Stimulated activated CD4-positive, alpha-beta T cell treated with anti-CD3 and anti-CD28 coated beads, Interleukin-1b, Interleukin-23, amount 100 ng/mL, for 4 hours (primary cell): ENCODE results near the gene ZNF335.
"Not testable (repeated sequence)": the region's sequence is repeated elsewhere in the genome, so short reads cannot be mapped to it uniquely, and the experiment has no call there.

Experiments used
- DNase-seq, 2 donors: peaks; one replicate each; pipeline ENCODE4 v3.0.0-alpha.2; 2020; ENCODE audit warnings: low read depth in 2 of 2

ZNF335 gene

DNA sequence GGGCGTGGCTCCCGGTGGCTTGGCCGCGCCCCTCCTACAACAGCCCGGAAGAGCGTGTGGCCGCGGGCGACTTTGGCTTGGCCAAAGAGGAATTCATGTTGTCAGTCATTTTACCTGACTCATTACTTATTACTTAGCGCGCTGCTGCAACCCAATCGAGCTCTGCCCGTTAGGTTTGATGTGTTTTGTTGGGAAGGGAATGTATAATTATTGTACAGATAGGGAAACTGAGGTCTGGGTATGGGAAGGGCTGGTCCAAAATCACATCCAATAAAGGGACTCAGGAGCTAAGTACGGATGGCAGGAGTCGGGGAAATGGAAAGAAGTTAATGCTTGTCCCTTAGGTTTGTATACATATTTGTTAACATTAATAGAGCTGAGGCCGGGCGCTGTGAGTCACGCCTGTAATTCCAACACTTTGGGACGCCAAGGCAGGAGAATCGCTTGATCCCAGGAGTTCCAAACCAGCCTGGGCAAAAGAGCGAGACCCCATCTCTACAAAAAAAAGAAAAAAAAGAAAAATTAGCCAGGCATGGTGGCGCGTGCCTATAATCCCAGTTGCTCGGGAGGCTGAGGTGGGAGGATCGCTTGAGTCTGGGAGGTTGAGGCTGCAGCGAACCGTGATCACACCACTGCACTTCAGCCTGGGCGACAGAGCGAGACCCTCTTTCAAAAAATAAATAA is 639 bp upstream of the ZNF335 start:
- no peak for DNase-seq

DNA sequence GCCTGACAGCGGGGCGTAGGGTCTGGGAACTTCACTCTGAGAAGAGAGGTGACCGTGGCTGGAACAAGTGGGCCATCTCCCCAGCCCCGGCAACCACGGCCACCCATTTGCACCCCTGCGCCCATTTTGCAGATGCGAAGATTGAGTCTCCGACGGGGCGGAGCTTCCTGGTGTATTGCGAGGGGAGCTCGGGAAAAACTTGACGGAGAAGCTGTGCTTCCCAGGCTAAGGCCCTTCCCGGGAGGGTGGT is 653 bp downstream of the ZNF335 start:
- no peak for DNase-seq

DNA sequence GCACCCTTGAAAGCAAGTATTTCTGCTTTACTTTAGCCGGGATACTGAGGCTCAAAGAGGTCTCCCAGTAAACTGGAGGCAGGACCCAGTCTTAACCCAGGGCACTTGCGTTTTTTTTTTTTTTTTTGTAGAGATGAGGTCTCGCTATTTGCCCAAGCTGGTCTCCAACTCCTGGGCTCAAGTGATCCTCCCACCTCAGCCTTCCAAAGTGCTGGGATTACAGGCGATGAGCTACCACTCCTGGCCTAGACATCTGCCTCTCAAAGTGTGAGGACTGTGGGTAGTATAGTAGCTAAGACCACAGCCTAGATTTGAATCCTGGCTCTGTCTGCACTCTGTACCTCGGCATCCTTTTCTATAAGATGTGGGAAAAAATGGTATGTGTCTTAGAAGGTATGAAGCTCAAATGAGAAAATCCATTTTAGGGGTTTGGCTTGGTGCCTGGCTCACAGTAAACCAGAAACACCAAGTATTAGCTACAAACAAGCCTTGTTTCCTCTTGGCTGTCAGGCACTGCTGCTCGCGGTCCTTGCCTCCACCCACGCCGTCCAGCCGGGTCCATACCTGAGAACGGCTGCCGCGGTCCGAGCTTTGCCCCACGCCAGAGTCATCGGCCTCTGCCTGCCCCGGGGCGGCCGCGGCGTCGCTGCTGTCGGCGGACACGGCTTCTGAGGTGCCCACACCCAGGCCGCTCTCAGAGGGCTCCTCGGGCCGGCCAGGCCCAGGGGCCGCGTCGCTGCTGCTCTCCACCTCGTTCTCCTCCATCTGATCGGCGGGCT is 1.2 kb downstream of the ZNF335 start:
- no peak for DNase-seq

DNA sequence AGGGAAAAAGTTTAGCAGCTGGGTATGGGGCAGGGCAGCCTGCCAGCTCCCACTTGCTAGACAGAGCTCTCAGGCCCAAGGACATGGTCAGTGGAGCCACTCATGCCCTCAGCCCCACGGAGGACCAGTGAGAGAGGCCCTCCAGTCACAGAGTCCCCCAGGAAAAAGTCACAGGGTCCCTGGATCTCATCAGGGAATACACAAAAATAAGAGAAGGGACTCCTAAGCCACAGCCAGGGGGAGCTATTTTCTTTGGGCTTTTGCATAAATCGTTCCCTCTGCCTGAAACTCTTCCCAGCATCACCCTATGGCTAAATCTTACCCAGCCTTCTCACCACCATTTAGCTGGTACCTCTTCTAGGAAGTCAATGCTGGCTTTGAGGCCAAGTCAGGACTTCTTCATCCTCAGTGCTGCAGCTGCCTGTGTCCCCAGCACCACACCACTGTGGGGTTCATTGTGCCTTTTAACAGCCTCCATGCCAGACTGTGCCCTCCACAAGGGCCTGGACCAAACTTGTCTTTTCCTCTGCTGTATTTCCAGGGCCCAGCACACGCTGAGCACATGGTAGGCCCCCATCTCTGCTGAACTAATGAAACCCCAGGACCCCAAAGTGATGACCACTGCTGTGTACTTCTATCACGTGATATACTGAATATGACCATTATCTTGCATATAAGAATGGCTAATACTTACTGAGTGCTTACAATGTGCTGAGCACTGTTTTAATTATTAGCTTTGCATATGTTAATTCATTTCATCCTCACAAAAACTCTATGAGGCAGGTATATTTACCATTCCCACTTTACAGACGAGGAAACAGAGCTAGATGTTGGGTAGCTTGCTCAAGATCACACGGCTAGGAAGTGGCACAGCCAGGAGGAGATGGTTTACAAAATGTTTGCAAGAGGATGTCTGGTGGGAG is 2.0 kb downstream of the ZNF335 start:
- no peak for DNase-seq

DNA sequence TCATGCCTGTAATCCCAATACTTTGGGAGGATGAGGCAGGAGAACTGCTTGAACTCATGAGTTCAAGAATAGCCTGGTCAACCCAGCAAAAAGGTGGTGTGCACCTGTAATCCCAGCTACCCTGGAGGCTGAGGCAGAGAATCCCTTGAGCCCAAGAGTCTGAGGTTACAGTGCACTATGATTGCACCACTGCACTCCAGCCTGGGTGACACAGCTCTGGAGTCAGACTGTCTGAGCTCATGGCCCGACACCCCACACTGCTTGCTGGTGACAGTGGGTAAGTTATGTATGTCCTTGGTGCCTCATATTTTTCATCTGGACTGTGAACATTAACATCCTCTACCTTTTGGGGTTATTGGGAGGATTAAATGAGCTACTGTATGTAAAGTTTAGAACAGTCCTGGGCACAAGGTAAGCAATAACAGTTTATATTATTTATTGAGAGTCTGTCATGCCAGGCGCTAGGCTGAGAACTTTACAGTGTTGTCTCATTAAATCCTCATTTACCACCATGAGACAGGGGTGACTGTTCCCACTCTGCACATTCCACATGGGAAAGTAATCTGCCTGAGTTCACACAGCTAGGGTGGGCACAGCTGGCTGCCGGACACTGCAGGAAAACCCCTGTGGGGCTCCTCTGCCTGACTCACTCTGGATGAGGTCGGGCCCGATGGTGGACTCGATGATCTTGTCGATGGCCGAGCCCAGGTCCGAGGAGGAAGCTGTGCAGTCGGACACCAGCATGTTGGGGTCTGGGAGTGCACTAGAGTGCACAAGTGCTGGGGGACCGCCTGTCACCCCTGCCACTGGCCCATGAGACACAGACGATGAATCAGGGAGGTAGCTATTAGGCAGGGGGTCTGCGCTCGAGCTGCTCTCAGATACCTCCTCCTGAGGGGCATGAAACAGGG is 2.9 kb downstream of the ZNF335 start:
- no peak for DNase-seq

DNA sequence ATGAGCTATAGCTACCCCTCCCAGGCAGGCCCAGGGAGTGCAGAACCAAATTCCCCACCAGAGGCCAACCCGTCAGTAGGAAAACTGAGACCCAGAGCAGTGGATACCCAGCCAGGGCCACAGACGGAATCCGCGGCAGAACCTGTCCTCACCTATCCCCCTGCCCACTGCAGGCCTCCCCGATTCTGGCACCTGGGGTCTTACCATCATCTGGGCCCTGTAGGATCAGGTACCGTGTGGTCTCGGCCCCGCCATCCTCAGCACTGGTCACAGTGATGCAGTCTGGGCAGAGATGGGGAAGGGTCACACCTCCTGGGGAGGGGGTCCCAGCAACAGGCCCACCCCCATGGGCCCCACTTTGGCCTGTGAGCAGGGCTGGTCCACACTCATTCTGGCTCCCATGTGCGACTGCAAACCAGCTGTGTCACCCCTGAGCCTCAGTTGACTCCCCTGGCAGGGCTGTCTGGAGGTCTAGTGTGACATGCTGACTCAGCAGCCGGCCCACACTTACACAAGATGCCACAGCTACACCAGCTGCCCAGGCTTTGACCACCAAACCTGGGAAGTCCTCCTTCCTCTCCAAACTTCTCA is 3.8 kb downstream of the ZNF335 start:
- DNase-seq, result no peak

DNA sequence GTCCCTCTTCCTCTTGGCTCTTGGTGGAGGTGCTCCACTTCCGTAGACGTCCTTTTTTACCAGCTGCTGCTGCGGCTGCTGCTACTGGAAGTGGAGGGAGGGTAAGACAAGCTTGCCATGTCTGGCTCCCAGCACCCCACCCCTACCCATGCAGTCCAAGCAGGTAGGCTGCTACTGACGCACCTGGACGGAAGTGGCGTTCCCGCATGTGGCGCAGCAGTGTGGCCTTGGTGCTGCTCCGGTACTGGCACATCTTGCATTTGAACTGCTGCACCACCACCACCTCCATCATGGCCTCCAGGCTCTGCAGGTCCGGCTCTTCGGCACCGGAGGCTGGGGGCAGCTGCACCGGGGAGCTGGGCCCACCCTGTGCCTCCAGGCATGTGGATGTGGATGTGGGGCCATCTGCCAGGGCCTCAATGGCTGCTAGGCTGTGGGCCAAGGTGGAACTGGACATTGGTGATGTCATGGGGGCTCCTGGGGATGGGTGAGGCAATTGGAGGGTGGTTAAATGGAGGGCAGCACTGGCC is 4.4 kb downstream of the ZNF335 start:
- no peak for DNase-seq

DNA sequence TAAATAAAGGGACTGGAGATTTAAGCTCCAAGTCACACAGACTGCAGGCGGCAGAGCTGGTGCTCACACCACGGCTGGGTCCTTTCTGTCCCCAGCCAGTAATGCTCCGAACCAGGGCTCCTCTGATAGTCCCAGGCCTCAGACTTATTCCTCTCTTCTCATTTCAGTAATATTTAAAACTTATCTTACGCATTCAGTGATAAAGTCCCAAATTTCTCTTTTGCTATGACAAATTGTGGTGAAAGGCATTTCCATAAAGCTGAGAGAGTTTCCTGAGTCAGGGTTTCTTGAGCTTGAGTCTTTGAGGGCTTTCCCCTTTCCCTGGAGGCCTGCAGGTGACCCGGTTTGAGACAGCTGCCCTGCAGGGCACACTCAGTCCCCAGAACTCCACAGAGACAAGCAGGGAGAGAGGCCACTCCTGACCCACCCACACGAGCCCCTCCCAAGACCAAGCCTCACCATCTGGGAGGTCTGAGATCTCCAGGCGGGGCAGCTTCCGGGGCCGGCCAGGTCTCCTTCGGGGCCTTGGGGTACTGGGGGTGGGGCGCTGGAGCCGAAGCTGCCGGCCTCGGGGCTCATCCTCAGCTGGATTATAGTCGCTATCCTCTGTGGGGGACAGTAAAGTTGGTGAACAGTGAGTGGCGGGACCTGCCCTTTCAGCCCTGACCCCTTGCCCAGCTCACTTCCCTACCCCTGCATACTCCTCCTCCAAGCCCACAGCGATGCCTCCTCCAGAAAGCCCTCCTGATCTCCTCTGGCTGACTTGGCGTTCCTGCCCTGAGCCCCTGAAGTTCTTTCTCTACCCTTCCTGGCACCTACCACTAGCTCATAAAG is 6.6 kb downstream of the ZNF335 start:
- DNase-seq, result no peak

DNA sequence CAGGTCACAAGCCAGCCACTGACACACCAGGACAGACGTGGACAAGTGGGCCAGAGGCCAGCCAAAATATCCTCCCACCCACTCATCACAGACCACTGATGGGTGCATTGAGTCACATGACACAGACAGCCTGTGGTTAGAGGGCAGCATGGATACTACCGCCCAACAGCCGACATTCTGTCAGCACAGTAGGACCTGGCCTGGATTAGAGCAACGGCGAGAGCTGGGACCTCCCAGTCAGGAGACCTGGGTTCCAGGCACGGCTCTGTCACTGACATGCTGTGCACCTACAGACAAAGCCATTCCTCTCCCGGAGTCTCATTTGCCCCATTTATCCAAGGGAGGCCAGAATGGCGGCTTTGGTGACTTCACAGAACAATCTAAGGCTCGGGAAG is 8.0 kb downstream of the ZNF335 start:
- DNase-seq, result no peak

DNA sequence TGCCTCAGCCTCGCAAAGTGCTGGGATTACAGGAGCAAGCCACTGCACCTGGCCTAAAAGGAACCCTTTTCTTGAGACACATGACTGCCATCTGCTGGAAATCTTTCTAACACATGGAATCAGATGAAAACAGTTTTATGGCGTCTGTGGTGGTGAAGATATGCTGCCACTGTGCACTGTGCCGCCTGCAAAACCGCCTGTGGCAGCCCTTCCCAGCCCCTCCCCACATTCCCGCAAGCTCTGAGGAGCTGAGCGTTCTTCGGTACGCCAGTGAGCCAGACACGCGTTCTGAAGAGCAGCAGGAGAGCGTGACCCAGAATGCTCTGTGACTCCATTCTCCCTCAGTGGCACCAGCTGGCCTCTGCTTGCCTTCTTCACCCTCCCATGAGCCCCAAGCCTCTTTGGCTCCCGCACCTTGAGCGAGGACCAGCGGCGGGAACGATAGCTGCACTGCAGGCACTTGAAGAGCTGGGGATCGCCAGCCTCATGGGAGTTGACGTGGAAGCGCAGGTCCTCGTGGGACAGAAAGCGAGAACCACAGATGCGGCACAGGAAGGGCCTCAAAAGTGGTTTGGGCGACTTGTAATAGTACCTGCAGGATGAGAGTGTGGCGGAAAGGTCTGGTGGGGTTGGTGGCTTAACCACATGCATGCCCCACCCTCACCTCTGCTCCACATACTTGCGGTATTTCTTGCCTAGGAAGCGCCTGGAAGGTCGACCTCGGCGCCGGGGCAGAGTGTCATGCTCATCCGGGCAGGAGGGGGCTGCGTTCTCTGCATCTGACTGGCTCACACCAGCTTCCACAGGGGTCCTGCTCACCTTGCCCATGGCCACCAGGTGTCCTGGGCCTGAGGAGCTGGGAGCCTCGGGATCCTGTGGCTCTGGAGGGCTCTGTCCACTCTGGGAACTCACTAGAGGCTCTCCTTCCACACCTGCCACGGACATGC is 8.7 kb downstream of the ZNF335 start:
- no peak for DNase-seq

DNA sequence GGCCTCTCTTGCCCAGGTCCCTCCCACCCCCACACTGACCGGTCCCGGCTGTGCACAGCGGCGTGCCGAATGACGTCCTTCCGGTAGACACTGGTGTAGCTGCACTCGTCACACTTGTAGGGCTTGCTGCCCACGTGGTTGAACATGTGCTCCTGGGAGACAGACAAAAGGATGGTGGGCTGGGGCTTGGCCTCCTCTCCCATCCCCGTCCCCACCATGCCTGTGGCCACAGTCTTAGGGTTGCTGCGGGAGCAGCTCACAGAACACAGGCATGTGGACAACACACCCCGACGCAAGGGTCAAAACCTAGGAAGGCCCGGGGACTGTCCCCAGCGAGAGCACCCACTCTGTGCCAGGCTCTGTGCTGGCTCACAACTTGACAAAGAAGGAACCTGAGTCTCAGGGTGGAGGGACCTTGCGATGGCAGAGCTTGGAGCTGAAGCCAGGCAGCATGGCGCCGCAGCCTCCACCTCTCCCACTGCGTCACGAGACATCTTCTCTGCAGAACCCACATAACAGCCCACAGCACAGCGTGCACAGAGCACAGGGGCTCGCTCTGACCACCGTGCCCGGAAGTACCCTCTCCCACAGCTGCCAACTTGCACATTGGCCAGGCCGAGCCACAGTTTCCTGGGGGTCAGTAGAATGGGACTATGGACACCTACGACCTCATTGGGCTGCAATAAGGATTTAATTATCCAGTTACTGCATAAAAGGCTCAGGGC is 9.8 kb downstream of the ZNF335 start:
- no peak for DNase-seq

DNA sequence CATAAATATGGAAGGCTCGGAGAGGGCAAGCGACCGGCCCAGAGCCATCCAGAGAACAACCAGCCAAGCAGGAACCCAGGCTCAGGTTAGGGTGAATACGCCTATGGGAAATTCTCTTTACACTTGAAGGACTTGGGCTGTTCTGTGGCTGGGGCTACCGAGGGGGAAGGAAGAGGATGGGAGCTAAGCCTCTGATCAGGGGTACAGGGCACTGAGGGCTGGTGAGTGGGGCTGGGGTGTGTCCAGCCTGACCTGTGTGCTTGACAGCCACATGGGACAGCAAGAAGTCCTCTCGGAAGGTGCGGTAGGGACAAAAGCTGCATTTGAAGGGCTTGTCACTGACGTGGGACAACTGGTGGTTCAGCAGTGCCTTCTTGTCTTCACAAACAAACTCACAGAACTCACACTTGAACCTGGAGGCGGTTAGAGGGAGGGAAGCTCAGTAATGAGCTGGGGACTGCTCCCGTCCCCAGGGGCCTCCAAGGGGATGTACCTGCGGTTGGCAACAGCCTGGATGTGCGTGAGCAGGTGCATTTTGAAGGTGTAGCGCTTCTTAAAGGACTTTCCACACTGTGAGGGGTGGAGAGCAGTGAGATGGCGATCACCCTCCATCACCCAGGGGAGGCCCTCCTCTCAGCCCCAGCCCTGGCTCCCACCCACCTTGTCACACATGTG is 11.9 kb downstream of the ZNF335 start:
- DNase-seq, result no peak

DNA sequence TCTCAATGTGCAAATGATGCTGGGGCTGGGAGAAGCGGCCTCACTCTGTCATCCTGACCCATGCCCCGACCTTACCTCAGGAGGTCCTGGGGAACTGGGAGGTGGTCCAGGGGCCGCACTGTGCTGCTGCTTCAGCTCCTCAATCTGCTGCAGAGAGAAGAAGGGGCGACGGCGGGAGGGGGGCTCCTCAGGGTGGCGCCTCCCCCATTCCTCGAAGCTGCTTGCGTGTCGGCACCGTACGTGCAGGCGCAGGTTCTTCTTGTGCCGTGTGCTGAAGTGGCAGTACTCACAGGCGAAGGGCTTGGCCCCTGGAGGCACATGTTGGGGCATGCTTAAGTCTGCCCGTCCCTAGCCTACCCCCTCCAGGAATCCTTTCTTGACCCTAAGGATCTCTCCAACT is 12.9 kb downstream of the ZNF335 start:
- no peak for DNase-seq

DNA sequence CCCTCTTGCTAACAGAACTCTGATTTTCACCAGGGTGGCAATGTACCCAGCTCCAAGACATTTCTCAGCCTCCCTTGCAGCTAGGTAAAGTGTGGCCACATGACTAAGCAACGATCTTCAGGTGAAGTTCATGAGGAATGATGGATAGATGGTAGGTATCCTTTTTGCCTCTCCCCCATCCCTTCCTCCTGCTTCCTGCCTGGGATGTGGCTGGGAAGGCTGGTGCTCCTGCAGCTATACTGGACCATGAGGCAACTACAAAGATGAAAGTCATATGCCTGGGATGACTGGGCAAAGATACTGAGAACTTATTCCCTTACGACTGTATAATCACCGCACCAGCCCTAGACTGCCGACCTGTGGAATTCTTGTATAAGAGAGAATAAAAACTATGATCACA is 13.4 kb downstream of the ZNF335 start:
- DNase-seq, result no peak

DNA sequence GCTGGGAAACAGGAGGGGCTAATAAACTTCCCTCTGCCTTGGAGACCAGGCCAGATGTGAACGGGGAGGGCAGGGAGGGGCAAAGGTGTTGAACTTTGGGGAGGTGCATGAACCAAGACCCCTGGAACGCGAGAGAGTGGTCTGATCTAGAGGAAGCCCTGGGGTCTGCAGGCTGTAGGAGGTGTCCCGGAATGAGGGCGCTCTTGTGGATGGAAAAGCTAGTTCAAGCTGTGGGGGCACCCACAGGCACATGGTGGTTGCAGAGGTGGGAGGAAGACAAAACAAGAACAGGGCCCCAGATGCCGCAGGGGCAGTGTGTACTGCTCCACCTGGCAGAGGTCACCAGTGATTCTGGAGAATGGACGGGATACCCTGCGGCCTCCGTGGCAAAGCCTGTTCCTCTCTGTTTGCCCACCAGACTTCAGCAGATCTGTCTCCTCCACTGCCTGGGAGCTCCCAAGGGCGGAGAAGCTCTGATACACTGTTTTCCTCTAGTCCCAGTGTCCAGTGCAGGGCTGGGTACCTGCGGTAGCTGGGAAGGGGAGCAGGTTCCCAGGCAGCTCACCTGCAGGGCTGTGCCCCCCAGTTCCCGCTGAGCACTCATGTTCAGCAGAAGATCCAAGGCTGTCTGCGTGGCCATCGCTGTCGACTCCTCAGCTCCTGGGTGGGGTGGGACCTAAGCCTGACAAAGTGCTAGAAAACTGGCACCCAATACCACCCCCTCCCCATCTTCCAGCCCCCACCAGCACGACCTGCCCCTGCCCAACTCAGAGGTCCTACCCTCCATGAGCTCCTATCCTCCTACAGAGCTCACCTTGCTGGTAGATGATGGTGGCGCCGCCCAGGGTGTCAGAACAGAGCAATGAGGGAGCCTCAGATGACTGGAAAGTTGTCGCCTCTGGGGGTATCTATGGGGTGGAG is 14.7 kb downstream of the ZNF335 start:
- DNase-seq, result no peak

DNA sequence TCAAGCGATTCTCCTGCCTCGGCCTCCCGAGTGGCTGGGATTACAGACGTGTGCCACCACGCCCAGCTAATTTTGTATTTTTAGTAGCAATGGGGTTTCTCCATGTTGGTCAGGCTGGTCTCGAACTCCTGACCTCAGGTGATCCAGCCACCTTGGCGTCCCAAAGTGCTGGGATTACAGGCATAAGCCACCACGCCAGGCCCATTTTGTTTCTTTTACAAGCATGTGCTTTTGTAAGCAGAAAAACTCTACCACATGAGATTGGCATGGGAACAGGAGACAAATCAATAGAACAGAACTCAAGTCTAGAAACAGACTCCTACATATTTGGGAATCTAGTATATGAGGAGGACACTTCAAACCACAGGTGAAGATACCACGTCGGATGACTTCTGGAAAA is 15.7 kb downstream of the ZNF335 start:
- DNase-seq, result not testable (repeated sequence)

DNA sequence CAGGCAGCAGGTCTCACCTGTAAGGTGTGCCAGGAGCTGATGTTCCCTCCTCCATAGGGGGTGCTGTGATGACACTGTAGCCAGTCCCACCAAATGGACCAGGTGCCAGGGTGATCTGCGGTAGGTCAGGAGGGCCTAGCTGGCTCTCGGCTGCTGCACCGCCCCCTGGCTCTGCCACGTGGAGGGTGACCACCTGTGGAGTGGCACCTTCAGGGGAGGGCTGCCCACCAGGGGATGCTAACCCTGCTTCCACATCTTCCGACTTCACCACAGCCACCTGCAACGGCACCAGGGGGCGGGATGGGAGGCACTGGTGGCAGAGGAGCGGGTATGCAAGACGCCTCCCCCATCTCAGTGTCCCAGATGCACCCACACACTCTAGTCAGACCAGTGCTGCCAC is 18.3 kb downstream of the ZNF335 start:
- no peak for DNase-seq
